ENCODE data around the gene UBAP2. TPM values are rescaled to one million over a fixed set of nuclear protein-coding genes. Genes with fewer than 3 reads are reported as not detected.

UBAP2 gene
- total RNA-seq, 4 donors from 2014 or later, result 29.7 to 36.9 (median 34.3) TPM

GRCh38 chr9:33906769-33907168, 141.9 kb downstream of the UBAP2 start:
- H3K27ac ChIP-seq, result peak overlapping the region in 1 of 4 donors; percentile 17
- H3K36me3 ChIP-seq, result peaks cover 0 to 5% (median 0%) of the 10 kb centered on the region in 3 donors
- 77 to 89% methylated on average over 2 of the region's 2 CpGs for WGBS, 2 donors
- no peaks in the 10 kb centered on the region for H3K9me3 ChIP-seq
- no peak for DNase-seq (ENCODE audit: low spot score in 2 of 2)
- no peak overlapping the region for H3K4me3 ChIP-seq
- TF ChIP-seq EP300 (IDR thresholded peaks at IDR 0.05) (no peak), POLR2A (IDR thresholded peaks at IDR 0.05) (no peak), CTCF (IDR thresholded peaks at IDR 0.05) (no peak)
- no peaks in the 10 kb centered on the region for H3K27me3 ChIP-seq
- H3K4me1 ChIP-seq, result peaks cover 0 to 66% (median 3%) of the 10 kb centered on the region in 4 donors

GRCh38 chr9:33905137-33905536, 143.6 kb downstream of the UBAP2 start:
- Histone ChIP-seq H3K27ac (peak overlapping the region in 1 of 4 donors; percentile 2), H3K4me1 (peaks cover 0 to 58% (median 3%) of the 10 kb centered on the region in 4 donors), H3K4me3 (no peak overlapping the region), H3K27me3 (no peaks in the 10 kb centered on the region), H3K9me3 (no peaks in the 10 kb centered on the region), H3K36me3 (peaks cover 0 to 18% (median 0%) of the 10 kb centered on the region in 3 donors)
- 72 to 79% methylated on average over 1 of the region's 1 CpG for WGBS, 2 donors
- TF ChIP-seq EP300 (IDR thresholded peaks at IDR 0.05) (no peak), POLR2A (IDR thresholded peaks at IDR 0.05) (no peak), CTCF (IDR thresholded peaks at IDR 0.05) (no peak)
- no peak for DNase-seq (ENCODE audit: low spot score in 2 of 2)

GRCh38 chr9:33903157-33903780, 145.4 kb downstream of the UBAP2 start:
- Histone ChIP-seq H3K4me3 (no peak overlapping the region), H3K27ac (no peak overlapping the region), H3K27me3 (no peaks in the 10 kb centered on the region), H3K9me3 (no peaks in the 10 kb centered on the region), H3K4me1 (peaks cover 0 to 51% (median 3%) of the 10 kb centered on the region in 4 donors), H3K36me3 (peaks cover 0 to 29% (median 0%) of the 10 kb centered on the region in 3 donors)
- TF ChIP-seq EP300 (IDR thresholded peaks at IDR 0.05), result no peak
- TF ChIP-seq CTCF (IDR thresholded peaks at IDR 0.05), result no peak
- no peak for TF ChIP-seq POLR2A (IDR thresholded peaks at IDR 0.05)
- WGBS, 2 donors, result 63 to 66% methylated on average over 4 of the region's 4 CpGs
- no peak for DNase-seq (ENCODE audit: low spot score in 2 of 2)

GRCh38 chr9:33894316-33894715, 154.4 kb downstream of the UBAP2 start:
- Histone ChIP-seq H3K4me3 (no peak overlapping the region), H3K27me3 (no peaks in the 10 kb centered on the region), H3K36me3 (peaks cover 0 to 17% (median 0%) of the 10 kb centered on the region in 3 donors), H3K27ac (no peak overlapping the region), H3K9me3 (no peaks in the 10 kb centered on the region), H3K4me1 (peaks cover 0 to 9% (median 0%) of the 10 kb centered on the region in 4 donors)
- no peak for DNase-seq (ENCODE audit: low spot score in 2 of 2)
- TF ChIP-seq CTCF (IDR thresholded peaks at IDR 0.05) (no peak), POLR2A (IDR thresholded peaks at IDR 0.05) (no peak)

GRCh38 chr9:33893861-33894260, 154.8 kb downstream of the UBAP2 start:
- Histone ChIP-seq H3K36me3 (peaks cover 0 to 18% (median 0%) of the 10 kb centered on the region in 3 donors), H3K27me3 (no peaks in the 10 kb centered on the region), H3K4me1 (peaks cover 0 to 13% (median 0%) of the 10 kb centered on the region in 4 donors), H3K4me3 (no peak overlapping the region), H3K9me3 (no peaks in the 10 kb centered on the region), H3K27ac (no peak overlapping the region)
- no peak for DNase-seq (ENCODE audit: low spot score in 2 of 2)
- TF ChIP-seq CTCF (IDR thresholded peaks at IDR 0.05) (no peak), POLR2A (IDR thresholded peaks at IDR 0.05) (no peak), EP300 (IDR thresholded peaks at IDR 0.05) (no peak)

All from tibial nerve (tissue), 4 donors.